ENCODE data around the gene PRLR. TPM values are rescaled to one million over a fixed set of nuclear protein-coding genes. Genes with fewer than 3 reads are reported as not detected.

The PRLR gene
- total and polyA plus RNA-seq, 2 of the 13 experiments (the other 11 are each of a cell fraction or from before 2014, with no cell fraction given), result 12.2 to 13.3 TPM

- TF ChIP-seq GRHL1 (CRISPR knock-in tag; conservative IDR thresholded peaks at IDR 0.05), result no peak
- no peak for TF ChIP-seq PRDM15 (CRISPR knock-in tag; IDR thresholded peaks at IDR 0.05)
- no peak for TF ChIP-seq GATA4 (IDR thresholded peaks at IDR 0.05; ENCODE audit: borderline replicate concordance, low read depth)
- no peak for TF ChIP-seq TFDP2 (CRISPR knock-in tag; IDR thresholded peaks at IDR 0.05)
- no peak for TF ChIP-seq NR2F6 (IDR thresholded peaks at IDR 0.05)
- no peak for TF ChIP-seq NR2F6 (CRISPR knock-in tag; IDR thresholded peaks at IDR 0.05)
- TF ChIP-seq ZFAT (CRISPR knock-in tag; conservative IDR thresholded peaks at IDR 0.05), result no peak
- TF ChIP-seq NFIC (IDR thresholded peaks at IDR 0.05; ENCODE audit: low read length), result no peak
Measured at GRCh38 chr5:35032356-35032755, 197.9 kb downstream of the PRLR start (continued).
